Psoas muscle (tissue), 8 donors: ENCODE measurements around the gene LOXHD1. TPM values are rescaled to one million over a fixed set of nuclear protein-coding genes. Genes with fewer than 3 reads are reported as not detected.

ENCODE experiments used
- ATAC-seq, 4 donors: fragments of 200-7000 bp; cut with Tn5 transposase; one replicate each; pipeline ENCODE4 v1.9.1; 2020; ENCODE audit warnings: moderate library complexity in 3 of 4, mild to moderate bottlenecking in 2 of 4
- DNase-seq, 2 donors: peaks; one replicate each; pipeline ENCODE4 v3.0.0-alpha.2; 2020
- H3K27ac ChIP-seq: fragments of 200-600 bp; one replicate; pipeline ENCODE4 v1.8.0; 2022
- H3K27me3 ChIP-seq, 3 donors: fragments of 200-600 bp in 1 of 3; one replicate each; pipeline versions ENCODE4 v1.6.1 to v1.8.0; 2013 to 2022; ENCODE audit warnings: low read length in 2 of 3, mild to moderate bottlenecking in 2 of 3, moderate library complexity in 1 of 3; ENCODE audit not compliant: insufficient read depth in 3 of 3
- H3K36me3 ChIP-seq, 2 donors: fragments of 200-600 bp in 1 of 2; one replicate each; pipeline versions ENCODE4 v1.6.1 to v1.8.0; 2013 to 2022; ENCODE audit warnings: low read depth in 1 of 2, mild to moderate bottlenecking in 1 of 2, moderate library complexity in 1 of 2; ENCODE audit not compliant: insufficient read depth in 1 of 2
- H3K4me1 ChIP-seq: fragments of 200-600 bp; one replicate; pipeline ENCODE4 v1.8.0; 2022
- H3K4me3 ChIP-seq: fragments of 200-600 bp; one replicate; pipeline ENCODE4 v1.8.0; 2022; ENCODE audit warnings: mild to moderate bottlenecking
- H3K9me3 ChIP-seq: fragments of 200-600 bp; one replicate; pipeline ENCODE4 v1.8.0; 2022
- CTCF ChIP-seq: fragments of 200-600 bp; IDR thresholded peaks from one replicate; pipeline ENCODE4 v1.8.0; 2022; ENCODE audit warnings: antibody characterized with exemption
- WGBS, 3 donors: extraction: QIAGEN DNeasy Blood & Tissue Kit; methylation state at CpG; one replicate each; pipeline versions ENCODE4 v1.1.6 to v1.1.7; 2013; 5-methylcytosine and 5-hydroxymethylcytosine counted together
- intact Hi-C, 2 donors: fragments of 100-400 bp; cut with DNase I; formaldehyde crosslinking; loops; one replicate each; pipeline versions ENCODE4 v1.11.0 to v1.14.2; 2022
- polyA plus RNA-seq, 3 donors: library from polyadenylated mRNA; stranded (reverse); fragments of 200-250 nt; gene quantifications; one replicate each; pipeline ENCODE4 v1.2.3, GENCODE V29; 2013
- total RNA-seq, 4 donors: library from RNA; stranded (reverse); fragmentation: NEBNext Ultra II Directional in 2 of 4; extraction: Animal tissue kit (Norgen Biotek cat#: 25700) in 2 of 4; gene quantifications; one replicate each; pipeline versions ENCODE4 v1.2.1 to v1.2.4, GENCODE V29; 2021 to 2023
- donor health status: healthy with polysubstance abuse.
- donor health status: DM: no; HTN: no; CAD: no; lungs with moderate emphysema.
- donor health status: Bipolar disorder and iron deficiency.
- donor health status: healthy.
- donor health status: DM: yes; HTN: yes; CAD: no.
- donor health status: DM: no; HTN: no; CAD: no.
- donor health status: DM: no; HTN: no; CAD: no.
- donor health status: DM: yes; HTN: yes; CAD: no.

LOXHD1 gene
- total and polyA plus RNA-seq, 7 donors = 0.06 to 0.34 (median 0.12) TPM; not detected in 1

DNA sequence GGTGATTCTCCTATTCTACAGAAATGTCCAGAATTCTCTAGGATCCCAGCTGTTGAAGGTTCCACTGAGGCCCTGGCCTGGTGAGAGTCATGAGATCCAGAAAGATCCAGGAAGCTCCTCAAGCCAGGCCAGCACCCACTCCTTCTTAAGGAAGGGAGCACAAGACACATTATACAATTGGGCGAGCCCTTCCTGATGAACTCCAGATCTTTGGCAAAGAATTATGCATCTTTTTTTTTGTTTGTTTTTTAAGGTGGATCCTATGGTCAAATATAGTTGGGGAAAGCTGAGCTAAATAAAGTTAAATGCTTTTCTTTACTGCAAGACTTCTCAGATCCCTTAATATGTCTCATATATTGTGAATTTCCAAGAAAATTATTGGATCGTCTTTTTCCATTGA is 37.0 kb upstream of the LOXHD1 start:
- ATAC-seq (no peak), DNase-seq (no peak)
- no peak overlapping the region for H3K4me3 ChIP-seq
- WGBS, 3 donors = 79 to 90% (median 81%) methylated on average over 2 of the region's 2 CpGs
- no peaks in the 10 kb centered on the region for H3K9me3 ChIP-seq
- H3K27me3 ChIP-seq = no peaks in the 10 kb centered on the region
- no peaks in the 10 kb centered on the region for H3K36me3 ChIP-seq
- no peak for TF ChIP-seq CTCF
- intact Hi-C loops = no loop called here
- no peak overlapping the region for H3K27ac ChIP-seq
- peaks cover 21% of the 10 kb centered on the region for H3K4me1 ChIP-seq

DNA sequence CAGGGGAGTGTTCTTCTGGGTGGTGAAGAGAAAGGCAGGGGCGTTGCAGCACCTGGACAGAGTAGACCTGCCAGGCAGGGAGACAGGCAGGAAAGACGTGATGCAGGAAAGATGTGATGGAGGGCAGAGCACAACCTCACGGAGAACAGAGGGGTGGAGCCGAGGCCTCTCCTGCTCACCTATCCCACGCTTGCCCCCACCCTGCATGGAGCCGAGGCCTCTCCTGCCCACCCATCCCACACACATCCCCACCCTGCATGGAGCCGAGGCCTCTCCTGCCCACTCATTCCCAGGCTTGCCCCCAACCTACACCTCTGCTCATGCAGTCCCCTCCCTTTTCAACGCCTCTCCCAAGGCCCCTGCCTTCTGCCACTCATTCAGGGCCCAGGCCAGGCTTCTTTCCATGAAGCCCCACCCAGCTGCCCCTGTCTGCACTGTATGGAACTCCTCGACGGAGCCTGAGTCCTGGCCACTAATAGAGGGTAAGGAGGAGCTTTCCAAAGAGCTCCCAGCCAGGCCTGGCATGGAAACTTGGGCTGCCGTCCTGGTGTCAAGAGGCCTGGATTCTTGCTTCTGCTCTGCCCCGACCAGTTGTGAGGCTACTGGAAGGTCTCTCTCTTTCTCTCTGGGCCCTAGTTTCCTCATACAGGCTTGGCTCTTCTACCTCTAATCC is 32.0 kb upstream of the LOXHD1 start:
- Histone ChIP-seq H3K4me1 (peaks cover 9% of the 10 kb centered on the region), H3K27ac (peak overlapping the region; percentile 58), H3K9me3 (no peaks in the 10 kb centered on the region), H3K27me3 (no peaks in the 10 kb centered on the region), H3K36me3 (no peaks in the 10 kb centered on the region), H3K4me3 (no peak overlapping the region)
- ATAC-seq (peak in 3 of 4 donors; percentile 25 to 44 (median 27)), DNase-seq (no peak)
- no peak for TF ChIP-seq CTCF
- 65 to 69% (median 66%) methylated on average over 12 of the region's 12 CpGs for WGBS, 3 donors
- intact Hi-C loops = no loop called here

DNA sequence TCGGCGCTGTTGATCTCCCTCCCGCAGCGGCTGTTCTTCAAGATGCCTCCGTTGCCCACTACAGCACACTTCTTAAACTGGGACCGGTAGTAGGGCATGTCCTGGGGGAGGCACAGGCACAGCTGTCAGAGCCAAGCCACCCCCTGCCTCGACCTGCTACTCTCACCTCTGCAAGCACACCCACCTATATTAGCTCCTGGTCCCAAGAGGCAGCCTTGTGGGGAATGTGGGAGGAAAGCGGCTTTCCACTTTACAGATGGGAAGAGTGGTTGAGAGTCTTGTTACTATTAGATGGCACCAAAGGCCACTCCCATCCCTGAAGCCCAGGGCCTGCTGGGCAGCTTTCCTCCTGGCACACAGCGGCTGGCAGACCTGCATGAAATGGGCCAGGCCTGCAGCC is 29.2 kb upstream of the LOXHD1 start:
- intact Hi-C loops = no loop called here
- ATAC-seq (no peak), DNase-seq (no peak)
- Histone ChIP-seq H3K4me1 (peaks cover 7% of the 10 kb centered on the region), H3K9me3 (no peaks in the 10 kb centered on the region), H3K27ac (no peak overlapping the region), H3K27me3 (no peaks in the 10 kb centered on the region), H3K4me3 (no peak overlapping the region), H3K36me3 (no peaks in the 10 kb centered on the region)
- no peak for TF ChIP-seq CTCF
- 90 to 92% (median 92%) methylated on average over 9 of the region's 9 CpGs for WGBS, 3 donors

GRCh38 chr18:46683252-46683651 is 26.2 kb upstream of the LOXHD1 start:
- intact Hi-C loops = no loop called here
- Histone ChIP-seq H3K27ac (no peak overlapping the region), H3K36me3 (no peaks in the 10 kb centered on the region), H3K4me3 (no peak overlapping the region), H3K4me1 (peaks cover 12% of the 10 kb centered on the region), H3K9me3 (no peaks in the 10 kb centered on the region), H3K27me3 (no peaks in the 10 kb centered on the region)
- WGBS, 3 donors = 92 to 96% (median 92%) methylated on average over 4 of the region's 4 CpGs
- no peak for ATAC-seq
- no peak for DNase-seq
- TF ChIP-seq CTCF = no peak
